Measurements from ENCODE around the gene KCNQ1. TPM values are rescaled to one million over a fixed set of nuclear protein-coding genes. Genes with fewer than 3 reads are reported as not detected.
A peak's percentile ranks its signal among the peaks of the same experiment; 100 is the strongest.

The KCNQ1 gene
- total and polyA plus RNA-seq, 2 of the 13 experiments (the other 11 are each of a cell fraction or from before 2014, with no cell fraction given) = 0.02 to 0.08 TPM

- TF ChIP-seq ZNF446 (CRISPR knock-in tag; IDR thresholded peaks at IDR 0.05) (peak; percentile 92; the same call in 1 of the 2 replicates), TBX2 (CRISPR knock-in tag; IDR thresholded peaks at IDR 0.05; ENCODE audit: borderline replicate concordance) (peak; percentile 85), IRF9 (CRISPR knock-in tag; IDR thresholded peaks at IDR 0.05; ENCODE audit: borderline replicate concordance) (peak; percentile 94), ZNF10 (CRISPR knock-in tag; IDR thresholded peaks at IDR 0.05; ENCODE audit: borderline replicate concordance, low read depth) (no peak), ZNF766 (CRISPR knock-in tag; IDR thresholded peaks at IDR 0.05; ENCODE audit: borderline replicate concordance) (peak; percentile 32; the same call in 1 of the 2 replicates), HCFC1 (IDR thresholded peaks at IDR 0.05; ENCODE audit: low read depth, low read length) (peak; percentile 94), YEATS4 (CRISPR knock-in tag; IDR thresholded peaks at IDR 0.05; ENCODE audit: borderline replicate concordance) (no peak), CBX2 (IDR thresholded peaks at IDR 0.05; ENCODE audit: low read depth, low read length) (no peak), CBX2 (CRISPR knock-in tag; IDR thresholded peaks at IDR 0.05; ENCODE audit: low read depth) (no peak), ZBTB43 (CRISPR knock-in tag; conservative IDR thresholded peaks at IDR 0.05) (no peak), POLR2A (IDR thresholded peaks at IDR 0.05; ENCODE audit: insufficient read depth in 1 of 2, low read depth in 2 of 2, low read length in 2 of 2) (peak in 1 of 2 experiments; percentile 75; a peak in 1 of 4 replicates), CCDC6 (CRISPR knock-in tag; IDR thresholded peaks at IDR 0.05) (peak; percentile 82; the same call in 1 of the 2 replicates), AHDC1 (CRISPR knock-in tag; IDR thresholded peaks at IDR 0.05; ENCODE audit: borderline replicate concordance) (no peak), ZSCAN20 (CRISPR knock-in tag; IDR thresholded peaks at IDR 0.05; ENCODE audit: borderline replicate concordance) (0 out of 2 replicates have a peak, but pooled peaks have one; percentile 60), ZBTB7B (CRISPR knock-in tag; IDR thresholded peaks at IDR 0.05) (0 out of 2 replicates have a peak, but pooled peaks have one; percentile 40), NFRKB (IDR thresholded peaks at IDR 0.05) (no peak), HOXA7 (CRISPR knock-in tag; IDR thresholded peaks at IDR 0.05) (no peak), MED13 (CRISPR knock-in tag; IDR thresholded peaks at IDR 0.05) (no peak; the same call in 1 of the 2 replicates), ZSCAN12 (CRISPR knock-in tag; IDR thresholded peaks at IDR 0.05) (no peak)
Measured at GRCh38 chr11:2400069-2400761, 44.6 kb upstream of the KCNQ1 start, which contains the start of gene TSSC4 (continued).

Measured in HepG2 (cell line).